Activated CD4-positive, alpha-beta memory T cell treated with anti-CD3 and anti-CD28 coated beads, Interleukin-2, amount 10 ng/mL, durations not matched to agents 7 days and 5 days (primary cell): ENCODE results near the gene DYNLT2B. TPM values are rescaled to one million over a fixed set of nuclear protein-coding genes. Genes with fewer than 3 reads are reported as not detected.
"Not testable (repeated sequence)": the region's sequence is repeated elsewhere in the genome, so short reads cannot be mapped to it uniquely, and the experiment has no call there.

Experiments
- CTCF ChIA-PET: fragments of 350-600 bp; sonication (Branson Sonifier 250); formaldehyde crosslinking; loops from one replicate; lab custom pipeline; 2021; ENCODE audit warnings: antibody characterized with exemption, inconsistent platforms; lab: Charles Lee
- POLR2A ChIA-PET: fragments of 350-600 bp; sonication (Branson Sonifier 250); formaldehyde crosslinking; loops from one replicate; lab custom pipeline; 2021; ENCODE audit warnings: antibody characterized with exemption; lab: Charles Lee
- DNase-seq: peaks from one replicate; pipeline ENCODE4 v3.0.0-alpha.2; 2020
- H3K27ac Mint-ChIP-seq: one replicate; pipeline ENCODE4 v1.8.0; 2021; ENCODE audit warnings: mild to moderate bottlenecking, mixed read lengths
- H3K27me3 Mint-ChIP-seq: one replicate; pipeline ENCODE4 v1.8.0; 2021; ENCODE audit warnings: mixed read lengths
- H3K36me3 Mint-ChIP-seq: one replicate; pipeline ENCODE4 v1.8.0; 2021; ENCODE audit warnings: low read depth, mixed read lengths
- H3K4me1 Mint-ChIP-seq: one replicate; pipeline ENCODE4 v1.8.0; 2021; ENCODE audit warnings: mixed read lengths
- H3K4me3 Mint-ChIP-seq: one replicate; pipeline ENCODE4 v1.8.0; 2021; ENCODE audit warnings: mild to moderate bottlenecking, mixed read lengths
- H3K9me3 Mint-ChIP-seq: one replicate; pipeline ENCODE4 v1.8.0; 2021; ENCODE audit warnings: mixed read lengths
- total RNA-seq, 2 experiments: library from RNA; stranded (reverse); gene quantifications; one replicate each; pipeline ENCODE4 v1.2.3, GENCODE V29; 2021

Gene DYNLT2B
- 10 to 100 TPM; 21.1 to 24.0 TPM for total RNA-seq

DNA sequence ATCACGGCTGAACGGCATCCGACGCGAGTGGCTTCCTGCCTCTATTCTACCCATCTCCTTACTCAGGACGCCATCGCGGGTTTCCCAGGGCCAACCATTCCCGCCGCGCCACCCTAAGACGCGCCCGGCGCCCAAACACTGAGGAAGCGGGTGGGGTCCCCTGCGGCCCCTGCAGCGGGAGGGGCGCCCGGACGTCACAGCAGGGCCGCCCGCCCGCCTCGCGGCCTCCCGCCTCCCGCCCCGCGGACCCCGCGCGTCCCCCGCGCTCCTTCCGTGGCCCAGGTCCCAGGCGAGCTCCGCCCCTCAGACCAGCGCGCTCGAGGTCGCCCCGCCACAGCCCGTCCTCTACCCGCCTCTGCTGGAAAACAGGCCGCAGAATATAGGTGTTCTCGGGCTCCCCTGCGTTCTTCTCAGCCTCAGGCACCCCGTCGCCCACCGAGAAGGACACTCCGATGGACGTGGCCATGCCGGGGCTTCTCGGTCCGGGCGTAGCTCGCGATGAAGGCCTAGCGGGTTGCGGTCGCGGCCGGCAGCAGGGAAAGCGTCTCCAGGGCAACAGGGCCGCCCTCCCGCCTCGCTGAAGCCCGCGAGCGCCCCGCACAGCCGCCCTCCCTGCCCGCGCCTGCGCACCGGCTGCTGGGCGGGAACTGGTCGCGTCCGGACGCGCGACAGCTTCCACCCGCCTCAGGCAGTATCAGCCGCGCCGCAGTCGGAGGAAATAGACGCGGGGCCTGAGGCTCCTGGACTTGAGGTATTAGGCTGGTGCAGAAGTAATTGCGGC lies at the start of gene DYNLT2B:
DYNLT2B (minus strand) TSS at position 554 of the 781 bp plus-strand sequence; CDS start at position 466, 88 bp downstream.
- Mint-ChIP-seq H3K27me3 (no peaks in the 10 kb centered on the region), H3K36me3 (peaks cover 9% of the 10 kb centered on the region), H3K4me1 (peaks cover 21% of the 10 kb centered on the region), H3K4me3 (peak within 1 kb of the TSS; percentile 93), H3K27ac (peak within 1 kb of the TSS; percentile 95), H3K9me3 (no peaks in the 10 kb centered on the region)
- ChIA-PET POLR2A (interaction anchor here (0.6 to 3.2 kb wide), 32 partner anchors 8 to 322 kb away, joined by 3 to 42 read pairs (median 4); partner anchors contain the start of genes FBXO45, NRROS, TM4SF19 and UBXN7), CTCF (interaction anchor here (0.6 to 2.7 kb wide), 12 partner anchors 24 to 652 kb away, joined by 3 to 9 read pairs (median 4); partner anchors contain the start of genes PCYT1A and RNF168)
- DNase-seq, result peak; percentile 93

DNA sequence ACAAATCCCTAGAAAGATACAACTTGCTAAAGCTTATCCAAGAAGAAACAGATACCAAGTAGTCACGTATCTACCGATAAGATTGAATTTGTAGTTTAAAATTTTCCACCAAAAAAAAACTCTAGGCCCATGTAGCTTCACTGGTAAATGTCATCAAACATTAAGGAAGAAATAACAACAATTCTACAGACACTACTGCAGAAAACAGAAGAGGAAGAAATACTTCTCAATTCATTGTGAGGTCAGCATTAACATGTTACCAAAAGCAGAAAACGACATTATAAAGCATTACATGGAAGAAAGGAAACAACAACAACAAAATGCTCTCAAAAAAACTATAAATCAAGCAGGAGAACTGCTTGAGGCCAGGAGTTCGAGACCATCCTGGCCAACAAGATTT lies 47.7 kb upstream of the DYNLT2B start:
- H3K4me3 Mint-ChIP-seq, result no peak overlapping the region
- H3K9me3 Mint-ChIP-seq, result no peaks in the 10 kb centered on the region
- ChIA-PET POLR2A (interaction anchor here (0.6 kb wide), 1 partner anchor 48 kb away, joined by 4 read pairs; the partner anchor contains the start of gene DYNLT2B), CTCF (interaction anchor here (2.5 kb wide), 1 partner anchor 157 kb away, joined by 7 read pairs; no protein-coding TSS in a partner anchor)
- no peak for DNase-seq
- H3K36me3 Mint-ChIP-seq, result peaks cover 40% of the 10 kb centered on the region
- H3K4me1 Mint-ChIP-seq, result no peaks in the 10 kb centered on the region
- H3K27me3 Mint-ChIP-seq, result no peaks in the 10 kb centered on the region
- H3K27ac Mint-ChIP-seq, result no peak overlapping the region

DNA sequence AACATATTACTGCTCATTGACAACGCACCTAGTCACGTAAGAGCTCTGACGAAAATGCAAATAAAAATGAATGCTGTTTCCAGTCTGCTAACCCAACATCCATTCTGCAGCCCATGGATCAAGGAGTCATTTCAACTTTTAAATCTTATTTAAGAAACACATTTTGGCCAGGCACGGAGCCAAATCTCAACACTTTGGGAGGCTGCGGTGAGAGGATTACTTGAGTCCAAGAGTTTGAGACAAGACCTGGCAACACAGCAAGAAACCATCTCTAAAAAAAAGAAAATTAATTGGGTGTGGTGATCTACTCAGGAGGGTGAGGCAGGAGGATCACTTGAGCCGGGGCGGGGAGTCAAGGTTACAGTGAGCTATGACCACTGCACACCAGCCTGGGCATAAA lies 42.5 kb upstream of the DYNLT2B start:
- no peaks in the 10 kb centered on the region for H3K27me3 Mint-ChIP-seq
- CTCF ChIA-PET, result no interaction called here
- no peaks in the 10 kb centered on the region for H3K9me3 Mint-ChIP-seq
- POLR2A ChIA-PET, result no interaction called here
- no peak for DNase-seq
- H3K4me1 Mint-ChIP-seq, result peaks cover 15% of the 10 kb centered on the region
- no peak overlapping the region for H3K4me3 Mint-ChIP-seq
- H3K36me3 Mint-ChIP-seq, result peaks cover 66% of the 10 kb centered on the region
- H3K27ac Mint-ChIP-seq, result no peak overlapping the region

DNA sequence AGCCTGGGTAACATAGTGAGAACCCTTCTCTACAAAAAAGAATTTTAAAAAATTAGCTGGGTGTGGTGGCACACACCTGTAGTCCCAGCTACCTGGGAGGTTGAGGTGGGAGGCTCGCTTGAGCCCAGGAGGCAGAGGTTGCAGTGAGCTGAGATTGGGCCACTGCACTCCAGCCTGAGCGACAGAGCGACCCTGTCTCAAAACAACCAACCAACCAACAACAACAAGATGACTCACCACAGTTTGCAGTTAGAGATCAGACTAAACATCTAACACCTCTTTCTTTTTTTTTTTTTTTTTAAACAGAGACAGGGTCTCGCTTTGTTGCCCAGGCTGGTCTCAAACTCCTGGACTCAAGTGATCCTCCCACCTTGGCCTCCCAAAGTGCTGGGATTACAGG lies 40.5 kb upstream of the DYNLT2B start:
- H3K27ac Mint-ChIP-seq, DNase-seq, H3K4me3 Mint-ChIP-seq, H3K27me3 Mint-ChIP-seq, H3K9me3 Mint-ChIP-seq: not testable (repeated sequence)
- POLR2A ChIA-PET, result interaction anchor here (2.1 kb wide), 1 partner anchor 41 kb away, joined by 9 read pairs; the partner anchor contains the start of gene DYNLT2B
- CTCF ChIA-PET, result interaction anchor here (0.7 to 1.4 kb wide), 2 partner anchors 12 to 106 kb away, joined by 3 read pairs; no protein-coding TSS in a partner anchor
- Mint-ChIP-seq H3K4me1 (peaks cover 15% of the 10 kb centered on the region), H3K36me3 (peaks cover 71% of the 10 kb centered on the region)

DNA sequence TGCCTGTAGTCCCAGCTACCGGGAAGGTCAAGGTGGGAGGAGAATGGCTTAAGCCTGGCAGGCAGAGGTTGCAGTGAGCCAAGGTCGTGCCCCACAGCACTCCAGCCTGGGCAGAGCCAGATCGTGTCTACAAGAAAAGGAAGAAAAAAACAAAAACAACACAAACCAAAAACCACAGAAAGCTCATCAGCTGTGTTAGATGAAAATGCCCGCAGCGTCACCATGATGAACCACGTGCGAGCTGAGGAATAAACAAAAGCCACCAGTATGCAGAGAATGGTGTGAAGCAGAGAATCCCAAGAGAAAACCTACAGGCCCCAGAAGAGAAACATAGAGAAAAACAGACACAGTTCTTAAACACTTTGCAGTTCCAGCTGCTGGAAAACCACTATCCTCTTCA lies 39.9 kb upstream of the DYNLT2B start:
- Mint-ChIP-seq H3K9me3 (no peaks in the 10 kb centered on the region), H3K36me3 (peaks cover 72% of the 10 kb centered on the region), H3K27ac (peak overlapping the region; percentile 21), H3K27me3 (no peaks in the 10 kb centered on the region), H3K4me3 (no peak overlapping the region), H3K4me1 (peaks cover 15% of the 10 kb centered on the region)
- DNase-seq, result no peak
- POLR2A ChIA-PET, result interaction anchor here (2.1 kb wide), 1 partner anchor 40 kb away, joined by 9 read pairs; the partner anchor contains the start of gene DYNLT2B
- CTCF ChIA-PET, result interaction anchor here (1.4 kb wide), 1 partner anchor 12 kb away, joined by 3 read pairs; no protein-coding TSS in a partner anchor

DNA sequence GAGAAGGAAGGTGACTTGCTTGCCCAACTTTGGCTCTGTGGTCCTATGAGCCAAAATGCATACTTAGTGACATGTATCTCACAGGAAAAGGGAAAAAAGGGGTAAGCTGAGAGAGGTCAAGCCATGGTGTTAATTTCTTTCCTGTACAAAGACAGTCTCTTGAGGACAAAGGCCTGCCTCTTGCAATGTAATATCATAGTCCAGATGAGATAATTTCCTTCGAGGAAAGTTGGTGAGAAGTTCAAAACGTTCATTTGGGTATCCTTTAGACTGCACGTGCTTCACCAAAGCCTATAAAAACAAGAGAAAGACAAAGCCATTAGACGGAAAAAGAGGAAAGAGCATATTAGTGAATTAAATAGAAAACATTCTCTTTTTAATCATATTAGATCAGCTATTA lies 38.5 kb upstream of the DYNLT2B start:
- no peaks in the 10 kb centered on the region for H3K9me3 Mint-ChIP-seq
- H3K4me3 Mint-ChIP-seq, result no peak overlapping the region
- DNase-seq, result no peak
- peaks cover 63% of the 10 kb centered on the region for H3K36me3 Mint-ChIP-seq
- H3K4me1 Mint-ChIP-seq, result peaks cover 15% of the 10 kb centered on the region
- H3K27ac Mint-ChIP-seq, result no peak overlapping the region
- no peaks in the 10 kb centered on the region for H3K27me3 Mint-ChIP-seq
- CTCF ChIA-PET, result no interaction called here
- POLR2A ChIA-PET, result no interaction called here

DNA sequence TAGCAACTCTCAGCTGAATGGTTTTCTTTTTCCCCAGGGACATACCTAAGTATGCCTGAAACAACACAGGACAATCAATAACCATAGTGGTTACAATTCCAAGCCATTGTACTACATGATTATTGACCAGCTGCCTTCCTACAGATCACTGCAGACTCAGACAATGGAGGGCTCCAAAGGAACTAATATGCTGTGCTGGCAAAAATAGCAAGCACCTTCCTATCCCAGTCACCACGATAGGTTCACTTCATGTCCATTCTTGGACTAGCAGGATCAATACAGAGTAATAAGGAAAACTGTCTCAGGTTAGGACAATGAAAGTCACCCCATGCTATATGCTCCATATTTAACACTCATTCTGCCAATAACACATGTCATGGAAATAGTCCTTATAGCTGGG lies 37.6 kb upstream of the DYNLT2B start:
- H3K27me3 Mint-ChIP-seq, result no peaks in the 10 kb centered on the region
- H3K4me1 Mint-ChIP-seq, result peaks cover 15% of the 10 kb centered on the region
- CTCF ChIA-PET, result no interaction called here
- peaks cover 54% of the 10 kb centered on the region for H3K36me3 Mint-ChIP-seq
- no peak overlapping the region for H3K27ac Mint-ChIP-seq
- no peaks in the 10 kb centered on the region for H3K9me3 Mint-ChIP-seq
- POLR2A ChIA-PET, result no interaction called here
- DNase-seq, result no peak
- H3K4me3 Mint-ChIP-seq, result no peak overlapping the region

DNA sequence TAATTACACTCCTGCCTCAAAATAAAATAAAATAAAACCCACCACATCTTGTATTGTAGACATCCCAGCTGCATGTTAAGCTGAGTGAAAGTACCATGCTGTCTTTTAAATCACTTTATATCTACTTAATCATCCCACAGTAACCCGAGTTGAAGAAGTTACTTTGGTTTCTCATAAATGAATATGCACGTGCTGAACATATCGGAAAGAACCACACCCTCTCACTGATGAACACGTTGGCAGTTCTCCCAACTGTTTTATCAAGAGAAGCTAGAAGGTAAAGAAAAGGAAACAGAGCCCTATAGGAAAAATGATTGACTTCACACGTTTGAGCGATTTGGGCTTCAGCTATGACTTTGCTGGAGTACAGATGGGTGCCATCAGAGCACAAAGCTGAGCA lies 36.1 kb upstream of the DYNLT2B start:
- ChIA-PET CTCF (interaction anchor here (0.9 kb wide), 1 partner anchor 168 kb away, joined by 4 read pairs; no protein-coding TSS in a partner anchor), POLR2A (interaction anchor here (1.0 kb wide), 1 partner anchor 36 kb away, joined by 4 read pairs; the partner anchor contains the start of gene DYNLT2B)
- Mint-ChIP-seq H3K36me3 (peaks cover 43% of the 10 kb centered on the region), H3K9me3 (no peaks in the 10 kb centered on the region), H3K27me3 (no peaks in the 10 kb centered on the region), H3K4me3 (no peak overlapping the region), H3K27ac (no peak overlapping the region), H3K4me1 (peaks cover 13% of the 10 kb centered on the region)
- no peak for DNase-seq

DNA sequence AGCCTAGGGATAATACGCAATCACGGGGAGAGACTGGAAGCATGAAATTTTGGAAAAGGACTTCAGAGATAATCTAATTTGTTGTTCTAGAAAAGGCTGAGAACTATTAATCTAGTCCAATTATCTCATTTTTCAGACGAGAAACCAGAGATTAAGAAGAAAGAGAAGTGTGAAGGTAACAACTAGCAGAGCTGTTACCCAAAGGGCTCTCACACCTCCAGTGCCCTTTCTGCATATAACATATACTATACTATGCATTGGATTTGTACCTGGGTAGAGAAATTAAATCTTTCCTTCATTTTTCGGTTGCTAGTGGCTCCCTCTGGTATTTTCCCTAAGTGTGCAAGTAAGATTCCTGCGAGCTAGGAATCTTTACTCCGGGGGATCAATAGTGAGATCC lies 33.5 kb upstream of the DYNLT2B start:
- H3K27ac Mint-ChIP-seq, result no peak overlapping the region
- H3K4me1 Mint-ChIP-seq, result no peaks in the 10 kb centered on the region
- H3K27me3 Mint-ChIP-seq, result no peaks in the 10 kb centered on the region
- CTCF ChIA-PET, result no interaction called here
- H3K36me3 Mint-ChIP-seq, result peaks cover 36% of the 10 kb centered on the region
- H3K4me3 Mint-ChIP-seq, result no peak overlapping the region
- no peak for DNase-seq
- H3K9me3 Mint-ChIP-seq, result no peaks in the 10 kb centered on the region
- POLR2A ChIA-PET, result interaction anchor here (0.8 kb wide), 1 partner anchor 13 kb away, joined by 4 read pairs; the partner anchor contains the start of gene TM4SF19

DNA sequence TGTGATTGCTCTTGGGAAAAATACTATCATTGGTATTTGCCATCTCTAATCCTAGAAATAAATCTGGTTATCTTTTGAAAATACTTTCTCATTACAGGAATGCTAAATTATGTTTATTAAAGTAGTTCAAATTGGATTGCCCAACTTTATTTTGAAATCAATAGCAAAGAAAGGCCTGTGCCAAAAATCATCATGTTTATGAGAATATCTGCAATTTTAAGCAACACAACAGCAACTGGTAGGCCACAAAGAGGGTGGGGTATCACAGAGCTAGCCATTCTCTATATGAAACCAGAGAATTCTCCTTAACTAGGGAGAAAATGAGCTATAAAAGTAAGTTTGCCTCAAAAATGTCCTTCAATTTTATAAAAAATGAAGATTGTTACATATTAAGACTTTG lies 32.0 kb upstream of the DYNLT2B start:
- H3K4me3 Mint-ChIP-seq, result no peak overlapping the region
- ChIA-PET CTCF (interaction anchor here (0.6 kb wide), 1 partner anchor 96 kb away, joined by 3 read pairs; no protein-coding TSS in a partner anchor), POLR2A (interaction anchor here (0.9 kb wide), 1 partner anchor 32 kb away, joined by 3 read pairs; the partner anchor contains the start of gene DYNLT2B)
- H3K9me3 Mint-ChIP-seq, result no peaks in the 10 kb centered on the region
- peaks cover 24% of the 10 kb centered on the region for H3K36me3 Mint-ChIP-seq
- H3K27me3 Mint-ChIP-seq, result no peaks in the 10 kb centered on the region
- H3K27ac Mint-ChIP-seq, result no peak overlapping the region
- H3K4me1 Mint-ChIP-seq, result no peaks in the 10 kb centered on the region
- DNase-seq, result no peak

DNA sequence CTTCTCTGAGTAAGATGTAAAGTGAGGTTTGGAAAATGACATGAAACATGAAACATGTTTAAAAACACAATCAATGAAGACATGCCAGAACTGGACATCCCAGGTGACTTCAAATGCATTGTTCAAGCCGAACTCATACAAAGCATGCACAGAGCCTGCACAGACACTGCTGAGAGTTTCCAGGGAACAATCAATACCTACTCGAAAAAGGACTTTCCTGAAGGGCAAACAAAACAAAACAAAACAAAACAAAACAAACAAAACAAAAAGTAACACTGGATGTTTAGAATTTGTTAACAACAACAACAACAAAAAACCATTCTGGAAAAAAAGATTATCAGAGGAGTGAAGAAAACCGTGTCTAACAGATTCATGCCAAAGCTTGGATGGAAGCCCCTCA lies 30.7 kb upstream of the DYNLT2B start:
- H3K27me3 Mint-ChIP-seq, result no peaks in the 10 kb centered on the region
- no peaks in the 10 kb centered on the region for H3K9me3 Mint-ChIP-seq
- no peak for DNase-seq
- CTCF ChIA-PET, result interaction anchor here (0.8 kb wide), 1 partner anchor 16 kb away, joined by 3 read pairs; no protein-coding TSS in a partner anchor
- H3K27ac Mint-ChIP-seq, result no peak overlapping the region
- POLR2A ChIA-PET, result no interaction called here
- no peaks in the 10 kb centered on the region for H3K4me1 Mint-ChIP-seq
- no peak overlapping the region for H3K4me3 Mint-ChIP-seq
- H3K36me3 Mint-ChIP-seq, result peaks cover 15% of the 10 kb centered on the region

DNA sequence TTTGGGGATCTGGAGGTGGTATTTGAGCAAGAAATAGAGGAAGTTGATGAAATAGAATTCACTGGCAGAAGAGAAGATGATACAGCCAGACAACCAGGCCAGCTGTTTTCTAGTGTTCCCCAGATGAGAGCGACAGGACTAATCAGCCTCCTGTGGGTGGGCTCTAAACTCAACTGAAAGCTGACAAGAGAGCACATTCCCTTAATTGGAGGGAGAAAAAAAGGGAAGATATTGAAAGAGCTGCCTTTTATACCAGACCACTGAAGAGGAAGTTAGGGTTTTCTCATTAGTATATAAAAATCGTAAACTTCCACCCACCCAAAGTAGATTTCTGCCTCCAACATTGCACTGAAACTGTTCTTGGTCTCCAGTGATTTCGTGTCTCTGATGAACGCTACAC lies 26.6 kb upstream of the DYNLT2B start:
- Mint-ChIP-seq H3K4me3 (no peak overlapping the region), H3K27ac (no peak overlapping the region), H3K27me3 (peaks cover 3% of the 10 kb centered on the region), H3K4me1 (no peaks in the 10 kb centered on the region), H3K36me3 (peaks cover 12% of the 10 kb centered on the region), H3K9me3 (no peaks in the 10 kb centered on the region)
- ChIA-PET POLR2A (no interaction called here), CTCF (no interaction called here)
- no peak for DNase-seq

DNA sequence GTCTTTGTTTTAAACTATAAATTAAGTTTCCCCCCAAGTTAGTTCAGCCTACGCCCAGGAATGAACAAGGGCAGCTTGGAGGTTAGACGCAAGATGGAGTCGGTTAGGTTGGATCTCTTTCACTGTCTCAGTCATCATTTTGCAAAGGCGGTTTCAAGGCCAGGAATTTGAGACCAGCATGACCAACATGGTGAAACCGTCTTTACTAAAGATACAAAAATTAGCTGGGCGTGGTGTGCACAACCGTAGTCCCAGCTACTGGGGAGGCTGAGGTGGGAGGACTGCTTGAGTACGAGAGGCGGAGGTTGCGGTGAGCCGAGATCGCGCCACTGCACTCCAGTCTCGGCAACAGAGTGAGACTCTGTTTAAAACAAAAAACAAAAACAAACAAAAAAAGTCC lies 25.9 kb upstream of the DYNLT2B start:
- CTCF ChIA-PET, result not testable (repeated sequence)

More for the DNA sequence above, 25.9 kb upstream of the DYNLT2B start:
- DNase-seq, POLR2A ChIA-PET, H3K27me3 Mint-ChIP-seq, H3K4me3 Mint-ChIP-seq, H3K27ac Mint-ChIP-seq, H3K9me3 Mint-ChIP-seq, H3K4me1 Mint-ChIP-seq: not testable (repeated sequence)
- H3K36me3 Mint-ChIP-seq, result peaks cover 12% of the 10 kb centered on the region
